ENCODE measurements around the gene ATP5IF1.

GRCh38 chr1:28239004-28239403, 3.1 kb downstream of the ATP5IF1 start:
- TF ChIP-seq POLR2A (IDR thresholded peaks at IDR 0.05; ENCODE audit: low read depth, low read length) (no peak; the same call in 1 of the 2 replicates), NFXL1 (IDR thresholded peaks at IDR 0.05; ENCODE audit: borderline replicate concordance) (no peak), TAF1 (IDR thresholded peaks at IDR 0.05; ENCODE audit: borderline replicate concordance, low read depth, low read length) (no peak), CTCF (IDR thresholded peaks at IDR 0.05 in 2 of 3, conservative IDR thresholded peaks at IDR 0.05 in 1 of 3; ENCODE audit: control insufficient read depth in 2 of 3, extremely low read depth in 1 of 3, insufficient read depth in 1 of 3, low read depth in 3 of 3, low read length in 3 of 3) (no peak), POLR2AphosphoS5 (IDR thresholded peaks at IDR 0.05; ENCODE audit: low read length) (no peak), ZBTB33 (IDR thresholded peaks at IDR 0.05) (no peak)
